ENCODE measurements around the gene CEP85. TPM values are rescaled to one million over a fixed set of nuclear protein-coding genes. Genes with fewer than 3 reads are reported as not detected.

CEP85 gene
- total and polyA plus RNA-seq, 2 experiments from 2014 or later: 22.9 to 33.2 TPM

DNA sequence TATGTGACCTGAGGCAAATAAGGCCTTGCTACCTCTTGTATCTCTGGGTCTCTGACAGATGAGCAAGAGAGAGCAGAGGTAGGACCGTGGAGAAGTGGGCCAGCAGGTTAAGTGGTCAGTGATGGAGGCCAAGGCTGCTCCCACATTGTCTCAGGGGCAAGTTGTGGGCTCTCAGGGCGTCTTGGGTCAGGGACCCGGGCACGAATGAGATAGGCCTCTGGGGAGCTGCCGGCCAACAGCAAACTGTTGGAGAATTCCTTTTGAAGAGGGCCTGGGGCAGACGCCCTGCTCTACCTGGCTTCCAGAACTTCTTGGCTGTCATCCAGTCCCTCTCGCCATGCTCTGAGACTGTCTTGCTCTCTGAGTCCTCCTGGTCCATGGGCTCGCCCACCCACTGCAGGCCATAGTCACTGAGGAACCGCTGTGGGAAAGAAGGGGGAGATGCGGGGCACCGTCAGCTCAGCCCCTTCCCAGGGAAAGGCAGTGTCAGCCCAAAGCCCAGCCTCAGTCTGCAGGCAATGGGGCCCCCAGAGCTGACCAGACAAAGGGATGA is 60.0 kb downstream of the CEP85 start:
- Histone ChIP-seq H3K4me3 (no peak overlapping the region), H3K27ac (no peak overlapping the region), H3K36me3 (no peaks in the 10 kb centered on the region), H3K4me1 (ENCODE audit: low read depth) (no peaks in the 10 kb centered on the region), H3K9me3 (ENCODE audit: low read depth) (no peaks in the 10 kb centered on the region), H3K27me3 (no peaks in the 10 kb centered on the region)
- TF ChIP-seq, protein P1, sequence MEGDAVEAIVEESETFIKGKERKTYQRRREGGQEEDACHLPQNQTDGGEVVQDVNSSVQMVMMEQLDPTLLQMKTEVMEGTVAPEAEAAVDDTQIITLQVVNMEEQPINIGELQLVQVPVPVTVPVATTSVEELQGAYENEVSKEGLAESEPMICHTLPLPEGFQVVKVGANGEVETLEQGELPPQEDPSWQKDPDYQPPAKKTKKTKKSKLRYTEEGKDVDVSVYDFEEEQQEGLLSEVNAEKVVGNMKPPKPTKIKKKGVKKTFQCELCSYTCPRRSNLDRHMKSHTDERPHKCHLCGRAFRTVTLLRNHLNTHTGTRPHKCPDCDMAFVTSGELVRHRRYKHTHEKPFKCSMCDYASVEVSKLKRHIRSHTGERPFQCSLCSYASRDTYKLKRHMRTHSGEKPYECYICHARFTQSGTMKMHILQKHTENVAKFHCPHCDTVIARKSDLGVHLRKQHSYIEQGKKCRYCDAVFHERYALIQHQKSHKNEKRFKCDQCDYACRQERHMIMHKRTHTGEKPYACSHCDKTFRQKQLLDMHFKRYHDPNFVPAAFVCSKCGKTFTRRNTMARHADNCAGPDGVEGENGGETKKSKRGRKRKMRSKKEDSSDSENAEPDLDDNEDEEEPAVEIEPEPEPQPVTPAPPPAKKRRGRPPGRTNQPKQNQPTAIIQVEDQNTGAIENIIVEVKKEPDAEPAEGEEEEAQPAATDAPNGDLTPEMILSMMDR (IDR thresholded peaks at IDR 0.05; ENCODE audit: low read depth, low read length): no peak
- no peak for DNase-seq (ENCODE audit: low read depth in 1 of 2, low spot score in 1 of 2)

DNA sequence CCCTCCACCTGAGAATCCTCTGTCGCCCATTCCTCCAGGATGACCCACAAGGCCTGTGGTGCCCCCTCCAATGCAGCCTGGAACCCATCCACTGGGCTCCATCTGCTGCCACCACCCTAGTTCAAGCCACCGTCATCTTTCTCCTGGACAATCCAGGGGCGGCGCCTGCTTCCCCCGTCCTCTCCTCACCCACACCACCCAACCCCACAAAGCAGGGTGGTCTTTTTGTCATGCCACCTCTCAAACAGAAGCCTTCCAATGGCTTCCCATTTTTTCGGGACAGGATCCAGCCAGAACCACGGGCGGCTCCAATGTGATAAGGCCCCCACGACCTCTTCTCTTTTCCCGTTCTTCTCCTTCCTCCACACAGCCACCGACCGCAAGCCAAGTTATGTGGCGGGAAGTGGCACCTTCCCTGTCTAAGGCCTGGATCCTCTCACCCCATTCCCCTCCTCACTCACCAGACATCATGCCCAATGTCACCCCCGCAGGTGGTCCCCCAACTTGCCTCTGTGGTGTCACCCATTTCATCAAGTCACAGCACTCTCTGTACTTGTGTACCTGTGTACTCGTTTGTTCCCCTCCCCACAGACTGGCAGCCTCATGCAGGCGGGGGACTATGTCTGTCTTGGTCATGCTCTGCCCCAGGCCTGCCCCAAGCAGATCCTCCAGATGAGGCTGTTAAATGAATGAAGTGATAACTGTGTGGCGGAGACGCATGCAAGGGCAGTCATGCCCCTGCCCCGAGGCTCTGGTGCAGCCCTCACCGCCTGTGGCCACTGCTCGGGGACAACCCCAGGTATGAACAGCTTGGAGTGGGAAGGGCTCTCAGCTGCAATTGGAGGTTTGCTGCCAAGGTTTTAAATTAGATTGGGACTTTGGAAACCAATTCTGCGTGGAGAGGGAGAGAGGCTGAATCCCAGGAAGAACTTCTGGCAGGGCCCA is 61.5 kb downstream of the CEP85 start:
- Histone ChIP-seq H3K36me3 (no peaks in the 10 kb centered on the region), H3K27me3 (no peaks in the 10 kb centered on the region), H3K9me3 (ENCODE audit: low read depth) (no peaks in the 10 kb centered on the region), H3K27ac (no peak overlapping the region), H3K4me1 (ENCODE audit: low read depth) (no peaks in the 10 kb centered on the region), H3K4me3 (no peak overlapping the region)
- TF ChIP-seq, protein P1 (IDR thresholded peaks at IDR 0.05; ENCODE audit: low read depth, low read length): no peak
- no peak for DNase-seq (ENCODE audit: low read depth in 1 of 2, low spot score in 1 of 2)

- Histone ChIP-seq H3K4me1 (ENCODE audit: low read depth) (no peaks in the 10 kb centered on the region), H3K4me3 (no peak overlapping the region), H3K36me3 (no peaks in the 10 kb centered on the region), H3K27me3 (no peaks in the 10 kb centered on the region), H3K9me3 (ENCODE audit: low read depth) (no peaks in the 10 kb centered on the region), H3K27ac (no peak overlapping the region)
- DNase-seq (ENCODE audit: low read depth in 1 of 2, low spot score in 1 of 2): no peak
- TF ChIP-seq, protein P1 (IDR thresholded peaks at IDR 0.05; ENCODE audit: low read depth, low read length): no peak
Measured at GRCh38 chr1:26296340-26297056, 62.5 kb downstream of the CEP85 start.

- Histone ChIP-seq H3K27me3 (no peaks in the 10 kb centered on the region), H3K36me3 (no peaks in the 10 kb centered on the region), H3K9me3 (ENCODE audit: low read depth) (no peaks in the 10 kb centered on the region), H3K4me1 (ENCODE audit: low read depth) (no peaks in the 10 kb centered on the region), H3K4me3 (no peak overlapping the region), H3K27ac (no peak overlapping the region)
- DNase-seq (ENCODE audit: low read depth in 1 of 2, low spot score in 1 of 2): no peak
- TF ChIP-seq, protein P1 (IDR thresholded peaks at IDR 0.05; ENCODE audit: low read depth, low read length): no peak
Measured at GRCh38 chr1:26297057-26297790, 63.2 kb downstream of the CEP85 start.

GRCh38 chr1:26297791-26298124 is 63.8 kb downstream of the CEP85 start:
- TF ChIP-seq, protein P1 (IDR thresholded peaks at IDR 0.05; ENCODE audit: low read depth, low read length): no peak
- Histone ChIP-seq H3K27me3 (no peaks in the 10 kb centered on the region), H3K27ac (no peak overlapping the region), H3K9me3 (ENCODE audit: low read depth) (no peaks in the 10 kb centered on the region), H3K36me3 (no peaks in the 10 kb centered on the region), H3K4me3 (no peak overlapping the region), H3K4me1 (ENCODE audit: low read depth) (no peaks in the 10 kb centered on the region)
- no peak for DNase-seq (ENCODE audit: low read depth in 1 of 2, low spot score in 1 of 2)

Data from cardiac muscle cell (in vitro differentiated cells and primary cell).